ENCODE measurements around the gene LIMS2.

The LIMS2 gene

DNA sequence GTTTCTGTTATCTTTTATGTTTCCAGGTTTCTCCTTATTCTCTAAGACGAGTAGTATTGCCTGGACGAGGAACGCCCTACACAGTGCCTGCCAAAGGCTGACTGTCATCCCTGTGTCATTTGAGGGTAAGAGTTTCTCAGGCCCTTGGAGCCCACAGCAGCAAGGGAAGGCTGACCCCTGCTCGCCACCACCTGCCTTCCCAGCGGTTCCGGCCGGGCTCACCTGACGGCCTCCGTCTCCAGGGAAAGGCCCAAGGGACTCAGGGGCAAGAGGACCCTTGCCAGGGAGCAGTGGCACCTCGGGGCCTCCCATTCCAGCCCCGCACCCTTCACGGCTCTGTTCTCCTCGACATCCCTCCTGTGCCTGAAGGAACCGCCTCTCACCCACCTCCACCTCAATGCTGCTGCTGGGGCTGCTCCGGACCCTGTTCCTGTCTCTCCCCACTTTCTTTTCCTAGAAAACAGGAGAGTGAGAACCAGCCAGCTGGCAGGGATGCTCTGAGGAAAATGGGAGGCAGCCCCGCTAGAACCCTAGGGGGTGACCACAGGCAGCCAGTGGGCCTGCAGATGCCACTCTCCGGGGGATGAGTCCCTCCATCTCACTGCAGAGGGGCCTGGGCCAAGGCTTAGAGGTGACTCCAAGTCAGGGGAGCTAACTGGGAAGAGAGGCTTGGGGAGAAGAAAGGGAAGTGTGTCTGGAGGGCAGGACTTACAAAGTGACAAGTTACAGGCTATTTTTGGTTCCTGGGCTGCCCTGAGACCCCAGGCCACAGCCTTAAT lies 1.9 kb downstream of the LIMS2 start:
- DNase-seq, result no peak

DNA sequence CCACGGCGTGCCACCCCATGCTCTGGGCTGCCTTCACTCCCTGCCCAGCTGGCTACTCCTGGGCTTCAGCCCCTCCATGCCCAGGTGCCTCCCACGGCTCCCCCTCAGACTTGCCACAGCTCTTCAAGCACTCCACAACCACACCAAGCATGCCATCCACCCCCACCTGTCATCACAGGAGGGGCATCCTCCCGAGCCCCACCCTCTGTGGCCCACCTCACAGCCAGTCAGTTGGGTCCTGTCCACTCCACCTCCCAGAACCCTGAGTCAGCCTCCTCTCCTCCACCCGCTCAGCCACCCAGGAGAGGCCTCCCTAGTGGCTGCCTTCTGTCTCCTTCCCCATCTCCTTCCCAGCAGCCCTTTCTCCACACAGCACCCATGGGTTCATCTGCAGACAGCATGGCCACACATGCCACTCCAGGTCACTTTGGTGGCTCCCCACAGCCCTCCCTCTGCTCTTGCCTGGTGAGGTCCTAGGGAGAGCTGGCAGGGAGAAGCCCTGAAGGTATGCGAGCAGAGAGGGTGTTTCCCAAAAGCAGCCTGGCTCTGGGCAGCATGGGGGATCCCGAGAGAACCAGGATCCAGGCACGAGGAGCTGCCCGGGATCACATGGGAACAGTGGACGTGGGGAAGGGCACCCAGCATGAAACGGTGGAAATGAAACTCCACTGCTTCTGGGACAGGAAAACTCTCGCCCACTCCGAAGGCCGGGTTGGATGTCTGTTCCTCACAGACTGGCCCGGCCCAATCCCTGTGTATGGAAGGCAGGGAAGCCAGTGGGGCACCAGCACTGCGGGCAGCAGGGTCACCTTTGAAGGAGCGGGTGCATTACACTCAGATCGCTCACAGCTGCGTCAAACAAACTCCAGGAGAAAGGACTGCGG lies 2.7 kb downstream of the LIMS2 start:
- DNase-seq, result no peak

DNA sequence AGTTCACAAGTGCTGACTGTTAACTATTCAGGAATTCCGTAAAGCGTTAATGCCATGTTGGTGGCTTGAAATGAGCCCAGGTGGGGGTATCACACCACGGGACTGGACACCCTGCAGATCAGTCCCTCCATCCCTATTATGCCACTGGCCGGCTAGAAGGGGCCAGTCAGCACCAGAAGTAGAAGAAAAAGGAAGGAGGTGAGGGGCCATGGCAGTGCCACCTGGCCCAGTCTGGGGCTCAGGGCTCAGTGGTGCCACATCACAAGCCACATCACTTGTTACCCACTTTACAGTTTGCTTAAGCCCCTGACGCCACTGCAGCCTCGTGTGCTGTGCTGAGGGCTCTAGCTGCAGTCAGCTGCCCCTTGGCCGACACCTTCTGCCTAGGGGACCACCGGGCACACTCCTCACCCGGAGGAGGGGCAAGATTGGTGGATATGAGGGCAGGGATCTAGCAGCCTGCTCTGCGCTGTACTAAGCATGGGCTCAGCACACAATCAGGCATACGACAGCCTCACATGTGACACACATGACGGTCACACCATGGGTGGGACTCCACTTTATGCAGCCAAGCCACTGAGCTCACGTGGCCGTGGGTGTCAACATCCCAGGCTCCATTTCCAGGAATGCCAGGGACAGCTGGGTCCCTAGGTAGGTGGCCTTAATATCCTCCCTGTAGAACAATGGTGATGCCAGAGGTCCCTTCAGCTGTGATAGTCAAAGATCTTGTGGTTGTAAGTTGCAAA lies 3.6 kb downstream of the LIMS2 start:
- DNase-seq, result no peak

DNA sequence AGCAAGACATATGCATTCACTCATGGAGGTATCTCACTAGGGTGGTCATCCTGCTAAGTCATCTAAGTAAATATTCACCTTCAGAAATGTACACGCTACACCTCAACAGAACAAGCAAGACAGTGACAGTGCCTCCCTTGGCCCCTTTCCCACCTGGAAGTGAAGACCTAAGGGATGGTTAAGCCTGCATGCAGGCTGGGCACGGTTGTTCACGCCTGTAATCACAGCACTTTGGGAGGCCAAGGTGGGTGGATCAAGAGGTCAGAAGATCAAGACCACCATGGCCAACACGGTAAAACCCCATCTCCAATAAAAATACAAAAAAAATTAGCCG lies 4.4 kb downstream of the LIMS2 start:
- DNase-seq, result no peak

- no peak for DNase-seq
These were observed 5.0 kb downstream of the LIMS2 start for GRCh38 chr2:127670055-127670956.

DNA sequence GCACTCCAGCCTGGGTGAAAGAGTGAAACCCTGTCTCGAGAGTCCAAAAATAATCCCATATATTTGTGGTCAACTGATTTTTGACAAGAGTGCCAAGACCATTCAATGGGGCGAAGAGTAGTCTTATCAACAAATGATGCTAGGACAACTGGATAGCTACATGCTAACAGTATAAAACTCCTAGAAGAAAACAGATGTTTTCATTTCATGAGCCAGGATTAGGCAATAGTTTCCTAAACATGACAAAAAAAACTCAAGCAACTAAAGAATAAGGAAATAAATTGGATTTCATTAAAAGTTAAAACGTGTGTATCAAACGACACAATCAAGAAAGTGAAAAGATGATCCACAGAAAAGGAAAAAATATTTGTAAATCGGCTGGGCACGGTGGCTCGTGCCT lies 6.3 kb downstream of the LIMS2 start:
- no peak for DNase-seq

- DNase-seq, result no peak
These were observed 9.9 kb downstream of the LIMS2 start for GRCh38 chr2:127665267-127665893.

- DNase-seq, result no peak
These were observed 10.5 kb downstream of the LIMS2 start for GRCh38 chr2:127664895-127665225.

GRCh38 chr2:127664065-127664894 lies 11.1 kb downstream of the LIMS2 start:
- DNase-seq, result no peak

GRCh38 chr2:127663566-127664064 lies 11.7 kb downstream of the LIMS2 start:
- no peak for DNase-seq

GRCh38 chr2:127662937-127663565 lies 12.3 kb downstream of the LIMS2 start:
- no peak for DNase-seq

DNA sequence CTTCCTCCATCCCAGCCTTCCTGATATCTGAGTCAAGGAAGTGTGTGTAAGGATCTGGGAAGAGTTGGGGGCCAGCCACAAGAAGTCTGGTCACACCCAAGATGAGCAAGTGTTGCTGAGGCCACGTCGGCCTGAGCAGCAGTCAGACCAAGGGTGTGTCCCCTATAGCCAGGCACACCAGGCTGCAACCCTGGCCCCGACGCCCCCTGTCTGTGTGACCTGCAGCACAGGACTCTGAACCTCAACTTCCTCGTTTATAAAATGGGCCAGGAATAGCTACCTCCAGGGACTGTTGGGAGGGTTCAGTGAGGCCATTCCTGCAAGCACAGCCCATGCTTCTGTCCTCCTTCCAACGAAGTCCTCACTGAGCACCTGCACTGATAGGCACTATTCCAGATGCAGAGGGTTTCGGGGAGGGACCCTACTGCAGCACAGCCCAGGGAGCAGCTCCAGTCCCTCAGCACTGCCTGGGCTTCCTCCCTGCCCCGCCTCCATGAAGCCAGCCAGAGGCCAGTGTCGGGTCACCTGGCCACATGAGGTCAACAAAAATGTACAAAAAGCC lies 13.3 kb downstream of the LIMS2 start:
- peak; percentile 15 for DNase-seq

DNA sequence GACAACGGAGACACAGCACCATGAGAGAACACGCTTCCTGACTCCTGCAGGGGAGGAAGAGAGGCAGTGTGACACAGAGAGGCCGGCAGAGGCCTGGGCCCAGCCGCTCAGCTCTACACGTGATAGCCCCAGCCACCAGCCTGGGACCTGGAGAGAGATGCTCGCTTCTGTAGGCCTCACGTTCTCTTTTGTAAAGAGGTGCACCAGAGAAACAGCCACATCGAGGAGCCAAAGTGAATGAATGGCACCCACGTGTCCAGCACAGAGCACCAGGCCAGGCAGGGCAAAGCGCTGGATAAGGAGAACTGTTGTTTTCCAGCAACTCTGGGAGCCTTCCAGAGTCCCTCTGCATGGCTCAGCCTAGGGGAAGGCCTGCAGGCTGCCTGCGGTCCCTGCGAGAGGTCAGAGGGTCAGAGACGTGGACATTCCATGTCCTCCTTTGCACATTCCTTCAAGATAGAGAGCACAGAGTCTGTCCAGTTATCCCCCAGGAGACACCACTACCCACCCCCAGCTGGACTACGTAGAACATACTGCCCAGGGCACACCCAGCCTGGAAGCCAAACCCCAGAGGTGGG lies 14.2 kb downstream of the LIMS2 start:
- no peak for DNase-seq

GRCh38 chr2:127660291-127660578 lies 15.1 kb downstream of the LIMS2 start:
- DNase-seq, result no peak

GRCh38 chr2:127659408-127660290 lies 15.7 kb downstream of the LIMS2 start:
- no peak for DNase-seq

- DNase-seq, result no peak
These were observed 16.5 kb downstream of the LIMS2 start for GRCh38 chr2:127658641-127659407.

DNA sequence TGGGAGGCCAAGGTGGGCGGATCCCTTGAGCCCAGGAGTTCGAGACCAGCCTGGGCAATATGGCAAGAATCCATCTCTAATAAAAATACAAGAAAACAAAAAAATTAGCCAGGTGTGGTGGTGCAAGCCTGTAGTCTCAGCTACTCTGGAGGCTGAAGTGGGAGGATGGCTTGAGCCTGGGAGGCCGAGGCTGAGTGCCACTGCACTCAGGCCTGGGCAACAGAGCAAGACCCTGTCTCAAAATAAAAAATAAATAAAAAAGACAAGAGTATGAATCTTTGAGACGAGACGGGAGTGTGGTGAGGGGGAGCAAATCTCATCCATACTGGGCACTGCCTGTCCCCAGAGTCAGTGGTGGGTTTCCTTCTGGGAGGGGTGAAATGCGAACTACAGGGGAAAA lies 17.2 kb downstream of the LIMS2 start:
- DNase-seq, result no peak

GRCh38 chr2:127657232-127657595 lies 18.1 kb downstream of the LIMS2 start:
- DNase-seq, result no peak

Measured in fibroblast of skin of right biceps (primary cell).